H1 (cell line): ENCODE measurements around the gene TMEM178B. TPM values are rescaled to one million over a fixed set of nuclear protein-coding genes. Genes with fewer than 3 reads are reported as not detected.

Experiments used
- BCL11A ChIP-seq, 2 experiments: IDR thresholded peaks; one replicate each; pipeline ENCODE4 v1.6.1; 2011; ENCODE audit warnings: low read depth in 2 of 2, low read length in 2 of 2, mild to moderate bottlenecking in 2 of 2
- CBX8 ChIP-seq: fragments of 300-800, 300-1000 bp; sonication (generic); IDR thresholded peaks from 2 replicates; pipeline ENCODE4 v1.7.1; 2016; ENCODE audit warnings: low read depth, low read length, borderline replicate concordance
- EGR1 ChIP-seq: IDR thresholded peaks from 2 replicates; pipeline ENCODE4 v1.6.1; 2011; ENCODE audit warnings: low read depth, low read length, borderline replicate concordance
- KDM4A ChIP-seq: IDR thresholded peaks from one replicate; pipeline ENCODE4 v1.7.1; 2012; ENCODE audit warnings: low read depth, mild to moderate bottlenecking, moderate library complexity, low read length, inconsistent platforms; ENCODE audit not compliant: severe bottlenecking
- NANOG ChIP-seq: IDR thresholded peaks from 2 replicates; pipeline ENCODE4 v1.6.1; 2011; ENCODE audit warnings: low read length, low read depth, mild to moderate bottlenecking, inconsistent platforms; ENCODE audit not compliant: insufficient read depth, poor library complexity, severe bottlenecking
- RAD21 ChIP-seq, 2 experiments: IDR thresholded peaks in 1 of 2; conservative IDR thresholded peaks in 1 of 2; 2 replicates each; pipeline ENCODE4 v1.6.1; 2011; ENCODE audit warnings: low read depth in 2 of 2, low read length in 2 of 2, improper control_type of control experiment in 1 of 2, inconsistent platforms in 1 of 2, mild to moderate bottlenecking in 1 of 2, moderate library complexity in 1 of 2
- SAP30 ChIP-seq: fragments of 300-600 bp; sonication (generic); IDR thresholded peaks from 2 replicates; pipeline ENCODE4 v1.7.1; 2012; ENCODE audit warnings: low read length, moderate library complexity, mild to moderate bottlenecking, inconsistent platforms; ENCODE audit not compliant: insufficient read depth, insufficient replicate concordance
- SP4 ChIP-seq: IDR thresholded peaks from 2 replicates; pipeline ENCODE4 v1.6.1; 2012; ENCODE audit warnings: low read length, inconsistent platforms
- polyA plus RNA-seq, 7 experiments: library from polyadenylated mRNA; depleted of rRNA in 3 of 7; stranded (reverse) in 5 of 7; unstranded in 2 of 7; fragments of >200 nt in 5 of 7; fragments of 200-250 nt in 2 of 7; gene quantifications; 1 replicate in 5 of 7; 2 replicates in 1 of 7; 4 replicates in 1 of 7; pipeline versions ENCODE4 v1.2.1 to v1.2.3, GENCODE V29; 2011 to 2013; ENCODE audit warnings: missing spikeins in 2 of 7, mixed read lengths in 2 of 7
- total RNA-seq: library from RNA; stranded (reverse); fragmentation: NEBNext Ultra II Directional; extraction: Animal tissue kit (Norgen Biotek cat#: 25700); gene quantifications from 2 replicates; pipeline ENCODE4 v1.2.1, GENCODE V29; 2021
- TF ChIP-seq, protein P1 (sequence below): fragments of 300-600 bp; sonication (generic); IDR thresholded peaks from 2 replicates; pipeline ENCODE4 v1.7.1; 2012; ENCODE audit warnings: low read length, moderate library complexity, mild to moderate bottlenecking, inconsistent platforms; ENCODE audit not compliant: insufficient replicate concordance

Gene TMEM178B
- total and polyA plus RNA-seq, 2 of the 8 experiments (the other 6 are each of a cell fraction or from before 2014, with no cell fraction given) = 5.3 to 18.1 TPM

DNA sequence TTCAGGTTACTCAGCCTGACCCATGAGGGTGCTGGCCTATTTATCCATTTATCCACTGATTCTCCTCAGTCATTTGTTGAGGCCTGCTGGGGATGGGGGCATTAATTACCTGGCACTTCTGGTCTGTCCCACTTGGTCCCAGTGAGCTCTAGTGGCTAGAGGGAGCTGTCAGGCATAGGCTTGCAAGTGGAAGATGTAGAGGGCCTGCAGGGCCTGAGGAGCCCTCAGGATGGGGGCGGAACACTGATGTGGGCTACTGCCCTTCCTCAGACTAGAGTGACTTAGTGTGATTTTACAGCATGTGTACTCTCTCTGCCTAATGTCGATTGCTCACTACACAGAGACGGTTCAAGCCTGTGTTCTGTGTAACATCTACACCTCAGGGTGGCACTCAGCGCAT lies 45.3 kb downstream of the TMEM178B start (continued):
- TF ChIP-seq, protein P1, sequence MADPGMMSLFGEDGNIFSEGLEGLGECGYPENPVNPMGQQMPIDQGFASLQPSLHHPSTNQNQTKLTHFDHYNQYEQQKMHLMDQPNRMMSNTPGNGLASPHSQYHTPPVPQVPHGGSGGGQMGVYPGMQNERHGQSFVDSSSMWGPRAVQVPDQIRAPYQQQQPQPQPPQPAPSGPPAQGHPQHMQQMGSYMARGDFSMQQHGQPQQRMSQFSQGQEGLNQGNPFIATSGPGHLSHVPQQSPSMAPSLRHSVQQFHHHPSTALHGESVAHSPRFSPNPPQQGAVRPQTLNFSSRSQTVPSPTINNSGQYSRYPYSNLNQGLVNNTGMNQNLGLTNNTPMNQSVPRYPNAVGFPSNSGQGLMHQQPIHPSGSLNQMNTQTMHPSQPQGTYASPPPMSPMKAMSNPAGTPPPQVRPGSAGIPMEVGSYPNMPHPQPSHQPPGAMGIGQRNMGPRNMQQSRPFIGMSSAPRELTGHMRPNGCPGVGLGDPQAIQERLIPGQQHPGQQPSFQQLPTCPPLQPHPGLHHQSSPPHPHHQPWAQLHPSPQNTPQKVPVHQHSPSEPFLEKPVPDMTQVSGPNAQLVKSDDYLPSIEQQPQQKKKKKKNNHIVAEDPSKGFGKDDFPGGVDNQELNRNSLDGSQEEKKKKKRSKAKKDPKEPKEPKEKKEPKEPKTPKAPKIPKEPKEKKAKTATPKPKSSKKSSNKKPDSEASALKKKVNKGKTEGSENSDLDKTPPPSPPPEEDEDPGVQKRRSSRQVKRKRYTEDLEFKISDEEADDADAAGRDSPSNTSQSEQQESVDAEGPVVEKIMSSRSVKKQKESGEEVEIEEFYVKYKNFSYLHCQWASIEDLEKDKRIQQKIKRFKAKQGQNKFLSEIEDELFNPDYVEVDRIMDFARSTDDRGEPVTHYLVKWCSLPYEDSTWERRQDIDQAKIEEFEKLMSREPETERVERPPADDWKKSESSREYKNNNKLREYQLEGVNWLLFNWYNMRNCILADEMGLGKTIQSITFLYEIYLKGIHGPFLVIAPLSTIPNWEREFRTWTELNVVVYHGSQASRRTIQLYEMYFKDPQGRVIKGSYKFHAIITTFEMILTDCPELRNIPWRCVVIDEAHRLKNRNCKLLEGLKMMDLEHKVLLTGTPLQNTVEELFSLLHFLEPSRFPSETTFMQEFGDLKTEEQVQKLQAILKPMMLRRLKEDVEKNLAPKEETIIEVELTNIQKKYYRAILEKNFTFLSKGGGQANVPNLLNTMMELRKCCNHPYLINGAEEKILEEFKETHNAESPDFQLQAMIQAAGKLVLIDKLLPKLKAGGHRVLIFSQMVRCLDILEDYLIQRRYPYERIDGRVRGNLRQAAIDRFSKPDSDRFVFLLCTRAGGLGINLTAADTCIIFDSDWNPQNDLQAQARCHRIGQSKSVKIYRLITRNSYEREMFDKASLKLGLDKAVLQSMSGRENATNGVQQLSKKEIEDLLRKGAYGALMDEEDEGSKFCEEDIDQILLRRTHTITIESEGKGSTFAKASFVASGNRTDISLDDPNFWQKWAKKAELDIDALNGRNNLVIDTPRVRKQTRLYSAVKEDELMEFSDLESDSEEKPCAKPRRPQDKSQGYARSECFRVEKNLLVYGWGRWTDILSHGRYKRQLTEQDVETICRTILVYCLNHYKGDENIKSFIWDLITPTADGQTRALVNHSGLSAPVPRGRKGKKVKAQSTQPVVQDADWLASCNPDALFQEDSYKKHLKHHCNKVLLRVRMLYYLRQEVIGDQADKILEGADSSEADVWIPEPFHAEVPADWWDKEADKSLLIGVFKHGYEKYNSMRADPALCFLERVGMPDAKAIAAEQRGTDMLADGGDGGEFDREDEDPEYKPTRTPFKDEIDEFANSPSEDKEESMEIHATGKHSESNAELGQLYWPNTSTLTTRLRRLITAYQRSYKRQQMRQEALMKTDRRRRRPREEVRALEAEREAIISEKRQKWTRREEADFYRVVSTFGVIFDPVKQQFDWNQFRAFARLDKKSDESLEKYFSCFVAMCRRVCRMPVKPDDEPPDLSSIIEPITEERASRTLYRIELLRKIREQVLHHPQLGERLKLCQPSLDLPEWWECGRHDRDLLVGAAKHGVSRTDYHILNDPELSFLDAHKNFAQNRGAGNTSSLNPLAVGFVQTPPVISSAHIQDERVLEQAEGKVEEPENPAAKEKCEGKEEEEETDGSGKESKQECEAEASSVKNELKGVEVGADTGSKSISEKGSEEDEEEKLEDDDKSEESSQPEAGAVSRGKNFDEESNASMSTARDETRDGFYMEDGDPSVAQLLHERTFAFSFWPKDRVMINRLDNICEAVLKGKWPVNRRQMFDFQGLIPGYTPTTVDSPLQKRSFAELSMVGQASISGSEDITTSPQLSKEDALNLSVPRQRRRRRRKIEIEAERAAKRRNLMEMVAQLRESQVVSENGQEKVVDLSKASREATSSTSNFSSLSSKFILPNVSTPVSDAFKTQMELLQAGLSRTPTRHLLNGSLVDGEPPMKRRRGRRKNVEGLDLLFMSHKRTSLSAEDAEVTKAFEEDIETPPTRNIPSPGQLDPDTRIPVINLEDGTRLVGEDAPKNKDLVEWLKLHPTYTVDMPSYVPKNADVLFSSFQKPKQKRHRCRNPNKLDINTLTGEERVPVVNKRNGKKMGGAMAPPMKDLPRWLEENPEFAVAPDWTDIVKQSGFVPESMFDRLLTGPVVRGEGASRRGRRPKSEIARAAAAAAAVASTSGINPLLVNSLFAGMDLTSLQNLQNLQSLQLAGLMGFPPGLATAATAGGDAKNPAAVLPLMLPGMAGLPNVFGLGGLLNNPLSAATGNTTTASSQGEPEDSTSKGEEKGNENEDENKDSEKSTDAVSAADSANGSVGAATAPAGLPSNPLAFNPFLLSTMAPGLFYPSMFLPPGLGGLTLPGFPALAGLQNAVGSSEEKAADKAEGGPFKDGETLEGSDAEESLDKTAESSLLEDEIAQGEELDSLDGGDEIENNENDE = no peak
- TF ChIP-seq SP4 (no peak), SAP30 (no peak), CBX8 (no peak), BCL11A (IDR thresholded peaks at IDR 0.05; ENCODE audit: low read depth in 2 of 2, low read length in 2 of 2) (no peak), RAD21 (IDR thresholded peaks at IDR 0.05 in 1 of 2, conservative IDR thresholded peaks at IDR 0.05 in 1 of 2; ENCODE audit: low read depth in 2 of 2, low read length in 2 of 2) (no peak), KDM4A (no peak), NANOG (no peak), EGR1 (no peak)
